LNCaP clone FGC (cell line): ENCODE results near the gene SPRR2A.

ENCODE experiments used
- DNase-seq: peaks from one replicate; pipeline ENCODE4 v3.0.0-alpha.2; 2011; ENCODE audit warnings: low read depth
- H3K4me3 ChIP-seq: 2 replicates; pipeline ENCODE4 v1.5.1; 2011; ENCODE audit warnings: mild to moderate bottlenecking, low read depth, low read length, control low read depth
- CTCF ChIP-seq: IDR thresholded peaks from 2 replicates; pipeline ENCODE4 v1.5.1; 2012; ENCODE audit warnings: mild to moderate bottlenecking; ENCODE audit not compliant: control insufficient read depth, insufficient read depth; ENCODE audit errors: extremely low read depth

Gene SPRR2A

GRCh38 chr1:153040950-153041631, 16.2 kb downstream of the SPRR2A start, which contains the start of gene SPRR2D:
SPRR2D (minus strand) TSS chr1:153041120; CDS start chr1:153040346, 774 bp downstream.
- no peak within 1 kb of the TSS for H3K4me3 ChIP-seq
- no peak for DNase-seq
- no peak for TF ChIP-seq CTCF

- H3K4me3 ChIP-seq = no peak overlapping the region
- TF ChIP-seq CTCF = no peak
- no peak for DNase-seq
Measured at GRCh38 chr1:153035211-153035610, 22.1 kb downstream of the SPRR2A start.

GRCh38 chr1:153032677-153033308, 24.5 kb downstream of the SPRR2A start:
- no peak for DNase-seq
- 0 out of 2 replicates have a peak, but pooled peaks have one; percentile 17 for TF ChIP-seq CTCF
- H3K4me3 ChIP-seq = no peak overlapping the region

GRCh38 chr1:153032073-153032472, 25.2 kb downstream of the SPRR2A start:
- no peak overlapping the region for H3K4me3 ChIP-seq
- no peak for TF ChIP-seq CTCF
- DNase-seq = no peak

GRCh38 chr1:153030895-153031294, 26.4 kb downstream of the SPRR2A start, which contains the start of gene SPRR1B:
SPRR1B (plus strand) TSS chr1:153031203; CDS start chr1:153032346, 1,143 bp downstream.
- DNase-seq = no peak
- no peak within 1 kb of the TSS for H3K4me3 ChIP-seq
- no peak for TF ChIP-seq CTCF

GRCh38 chr1:153028766-153029165, 28.5 kb downstream of the SPRR2A start:
- no peak overlapping the region for H3K4me3 ChIP-seq
- TF ChIP-seq CTCF = no peak
- no peak for DNase-seq
